Caco-2 (cell line): ENCODE results near the gene ZNF350. TPM values are rescaled to one million over a fixed set of nuclear protein-coding genes. Genes with fewer than 3 reads are reported as not detected.

ENCODE experiments used
- BruUV-seq: library from RNA; stranded (reverse); fragments of 400-500 nt; replicated peaks from 2 replicates; lab custom pipeline; 2021; lab: Mats Ljungman, UMichigan
- CTCF ChIA-PET: fragments of 300-600 bp; sonication (Branson Sonifier 250); formaldehyde crosslinking; loops from one replicate; lab custom pipeline; 2022; ENCODE audit warnings: antibody characterized with exemption; lab: Charles Lee
- POLR2A ChIA-PET: fragments of 300-600 bp; sonication (Branson Sonifier 250); formaldehyde crosslinking; loops from one replicate; lab custom pipeline; 2022; ENCODE audit warnings: antibody characterized with exemption; lab: Charles Lee
- DNase-seq, 2 experiments: peaks; one replicate each; pipeline versions ENCODE4 v3.0.0 to v3.0.0-alpha.2; 2020 to 2022
- H3K27me3 ChIP-seq: replicated peaks from 2 replicates; pipeline ENCODE4 v1.6.0; 2011; ENCODE audit warnings: low read length; ENCODE audit not compliant: control insufficient read depth, insufficient read depth
- H3K36me3 ChIP-seq: 2 replicates; pipeline ENCODE4 v1.5.1; 2011; ENCODE audit warnings: low read length; ENCODE audit not compliant: control insufficient read depth, insufficient read depth
- H3K4me1 ChIP-seq: fragments of 250-450 bp; sonication (Bioruptor Pico); 2 replicates; pipeline ENCODE4 v1.5.1; 2020; ENCODE audit warnings: mild to moderate bottlenecking
- H3K4me3 ChIP-seq: 2 replicates; pipeline ENCODE4 v1.5.1; 2011; ENCODE audit warnings: low read depth, mild to moderate bottlenecking, control low read depth, low read length
- H3K9me3 ChIP-seq: fragments of 250-450 bp; sonication (Bioruptor Pico); 2 replicates; pipeline ENCODE4 v1.5.1; 2020; ENCODE audit warnings: mild to moderate bottlenecking, moderate library complexity
- H3K27ac Mint-ChIP-seq: one replicate; pipeline ENCODE4 v1.8.0; 2022; ENCODE audit warnings: mixed read lengths; ENCODE audit not compliant: unreplicated experiment
- H3K27me3 Mint-ChIP-seq: one replicate; pipeline ENCODE4 v1.8.0; 2022; ENCODE audit warnings: mixed read lengths; ENCODE audit not compliant: insufficient read depth, unreplicated experiment
- H3K36me3 Mint-ChIP-seq: one replicate; pipeline ENCODE4 v1.8.0; 2022; ENCODE audit warnings: mild to moderate bottlenecking, mixed read lengths; ENCODE audit not compliant: insufficient read depth, unreplicated experiment
- H3K4me1 Mint-ChIP-seq: one replicate; pipeline ENCODE4 v1.8.0; 2022; ENCODE audit warnings: low read depth, mixed read lengths; ENCODE audit not compliant: unreplicated experiment
- H3K4me3 Mint-ChIP-seq: one replicate; pipeline ENCODE4 v1.8.0; 2022; ENCODE audit warnings: mild to moderate bottlenecking, moderate library complexity, mixed read lengths; ENCODE audit not compliant: unreplicated experiment
- H3K9me3 Mint-ChIP-seq: one replicate; pipeline ENCODE4 v1.8.0; 2022; ENCODE audit warnings: mixed read lengths; ENCODE audit not compliant: unreplicated experiment
- intact Hi-C: fragments of 100-400 bp; cut with micrococcal nuclease; formaldehyde crosslinking; loops from one replicate; pipeline ENCODE4 v1.10.0; 2022; ENCODE audit not compliant: unreplicated experiment
- total RNA-seq: library from RNA; stranded (reverse); gene quantifications from 2 replicates; pipeline ENCODE4 v1.2.3, GENCODE V29; 2022
- TF ChIP-seq, protein P1 (sequence below), 2 experiments: fragments of 200-600 bp in 1 of 2; IDR thresholded peaks; 1 replicate in 1 of 2; 2 replicates in 1 of 2; pipeline versions ENCODE4 v1.5.1 to v1.8.0; 2011 to 2022; ENCODE audit warnings: antibody characterized with exemption in 1 of 2, control low read depth in 1 of 2, inconsistent platforms in 1 of 2, low read depth in 1 of 2, low read length in 1 of 2, mild to moderate bottlenecking in 1 of 2, moderate library complexity in 1 of 2; ENCODE audit not compliant: insufficient read depth in 1 of 2, severe bottlenecking in 1 of 2, unreplicated experiment in 1 of 2

Gene ZNF350
- total RNA-seq, 1 experiment from 2014 or later, result 2.5 TPM

DNA sequence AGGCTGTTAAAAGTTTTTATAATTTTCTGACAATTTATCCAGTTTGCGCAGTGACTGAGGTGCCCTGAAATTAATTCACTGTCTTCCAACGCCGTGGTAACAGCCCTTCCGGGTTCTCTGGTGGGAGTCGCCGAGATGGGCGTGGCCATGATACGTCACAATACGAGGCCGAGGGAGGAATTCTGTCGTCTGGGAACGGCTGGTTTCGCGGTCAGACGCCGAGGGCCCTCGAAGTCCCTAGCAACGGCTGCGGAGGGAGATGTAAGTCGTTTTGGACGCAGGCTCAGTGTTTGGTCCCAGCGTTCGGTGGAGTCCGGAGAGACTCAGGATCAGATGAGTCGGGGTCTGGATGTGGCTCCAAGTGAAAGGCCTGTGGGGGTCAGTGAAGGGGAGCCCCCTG is 37.7 kb downstream of the ZNF350 start:
- H3K4me3 Mint-ChIP-seq, result no peak overlapping the region
- H3K27me3 Mint-ChIP-seq, result no peaks in the 10 kb centered on the region
- Histone ChIP-seq H3K27me3 (no peaks in the 10 kb centered on the region), H3K4me1 (no peaks in the 10 kb centered on the region), H3K36me3 (no peaks in the 10 kb centered on the region), H3K9me3 (peaks cover 34% of the 10 kb centered on the region), H3K4me3 (no peak overlapping the region)
- peaks cover 72% of the 10 kb centered on the region for H3K9me3 Mint-ChIP-seq
- ChIA-PET CTCF (no interaction called here), POLR2A (no interaction called here)
- H3K36me3 Mint-ChIP-seq, result no peaks in the 10 kb centered on the region
- intact Hi-C loops, result no loop called here
- no peaks in the 10 kb centered on the region for H3K4me1 Mint-ChIP-seq
- H3K27ac Mint-ChIP-seq, result no peak overlapping the region
- TF ChIP-seq, protein P1, sequence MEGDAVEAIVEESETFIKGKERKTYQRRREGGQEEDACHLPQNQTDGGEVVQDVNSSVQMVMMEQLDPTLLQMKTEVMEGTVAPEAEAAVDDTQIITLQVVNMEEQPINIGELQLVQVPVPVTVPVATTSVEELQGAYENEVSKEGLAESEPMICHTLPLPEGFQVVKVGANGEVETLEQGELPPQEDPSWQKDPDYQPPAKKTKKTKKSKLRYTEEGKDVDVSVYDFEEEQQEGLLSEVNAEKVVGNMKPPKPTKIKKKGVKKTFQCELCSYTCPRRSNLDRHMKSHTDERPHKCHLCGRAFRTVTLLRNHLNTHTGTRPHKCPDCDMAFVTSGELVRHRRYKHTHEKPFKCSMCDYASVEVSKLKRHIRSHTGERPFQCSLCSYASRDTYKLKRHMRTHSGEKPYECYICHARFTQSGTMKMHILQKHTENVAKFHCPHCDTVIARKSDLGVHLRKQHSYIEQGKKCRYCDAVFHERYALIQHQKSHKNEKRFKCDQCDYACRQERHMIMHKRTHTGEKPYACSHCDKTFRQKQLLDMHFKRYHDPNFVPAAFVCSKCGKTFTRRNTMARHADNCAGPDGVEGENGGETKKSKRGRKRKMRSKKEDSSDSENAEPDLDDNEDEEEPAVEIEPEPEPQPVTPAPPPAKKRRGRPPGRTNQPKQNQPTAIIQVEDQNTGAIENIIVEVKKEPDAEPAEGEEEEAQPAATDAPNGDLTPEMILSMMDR (IDR thresholded peaks at IDR 0.05; ENCODE audit: insufficient read depth in 1 of 2, low read depth in 1 of 2, low read length in 1 of 2, severe bottlenecking in 1 of 2, unreplicated experiment in 1 of 2), result no peak
- no TSS peak for BruUV-seq
- DNase-seq, result no peak

DNA sequence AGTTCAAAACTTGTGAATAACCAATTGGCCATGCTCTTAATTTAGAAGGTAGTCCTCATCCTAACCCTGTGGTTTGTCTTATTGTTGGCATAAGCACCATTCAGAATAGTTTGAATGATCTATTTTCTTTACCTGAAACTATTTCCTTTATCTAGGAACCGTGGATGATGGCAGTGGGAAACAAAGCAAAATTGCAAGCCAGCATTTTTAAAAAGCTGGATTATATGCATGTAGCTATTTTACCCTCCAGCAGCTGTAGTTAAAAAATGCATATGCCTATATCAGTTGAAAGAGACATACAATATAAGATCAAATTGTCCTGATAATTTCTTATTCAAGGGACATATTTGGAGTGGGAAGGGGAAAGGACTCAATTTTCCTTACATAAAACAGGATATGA is 40.0 kb downstream of the ZNF350 start:
- no peaks in the 10 kb centered on the region for H3K4me1 Mint-ChIP-seq

DNA sequence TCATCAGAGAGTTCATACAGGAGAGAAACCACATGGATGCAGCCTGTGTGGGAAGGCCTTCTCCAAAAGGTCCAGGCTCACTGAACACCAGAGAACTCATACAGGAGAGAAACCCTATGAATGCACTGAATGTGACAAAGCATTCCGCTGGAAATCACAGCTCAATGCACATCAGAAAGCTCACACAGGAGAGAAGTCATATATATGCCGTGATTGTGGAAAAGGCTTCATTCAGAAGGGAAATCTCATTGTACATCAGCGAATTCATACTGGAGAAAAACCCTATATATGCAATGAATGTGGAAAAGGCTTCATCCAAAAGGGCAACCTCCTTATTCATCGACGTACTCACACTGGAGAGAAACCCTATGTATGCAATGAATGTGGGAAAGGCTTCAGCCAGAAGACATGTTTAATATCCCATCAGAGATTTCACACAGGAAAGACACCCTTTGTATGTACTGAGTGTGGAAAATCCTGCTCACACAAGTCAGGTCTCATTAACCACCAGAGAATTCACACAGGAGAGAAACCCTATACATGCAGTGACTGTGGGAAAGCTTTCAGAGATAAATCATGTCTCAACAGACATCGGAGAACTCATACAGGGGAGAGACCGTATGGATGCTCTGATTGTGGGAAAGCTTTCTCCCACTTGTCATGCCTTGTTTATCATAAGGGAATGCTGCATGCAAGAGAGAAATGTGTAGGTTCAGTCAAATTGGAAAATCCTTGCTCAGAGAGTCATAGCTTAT is 41.7 kb downstream of the ZNF350 start:
- Histone ChIP-seq H3K4me3 (no peak overlapping the region), H3K27me3 (no peaks in the 10 kb centered on the region), H3K36me3 (peaks cover 1% of the 10 kb centered on the region; the same call in 1 of the 2 replicates), H3K9me3 (peaks cover 37% of the 10 kb centered on the region), H3K4me1 (no peaks in the 10 kb centered on the region)
- Mint-ChIP-seq H3K27me3 (no peaks in the 10 kb centered on the region), H3K4me3 (no peak overlapping the region), H3K27ac (no peak overlapping the region), H3K9me3 (peaks cover 80% of the 10 kb centered on the region), H3K36me3 (peaks cover 17% of the 10 kb centered on the region), H3K4me1 (no peaks in the 10 kb centered on the region)
- no TSS peak for BruUV-seq
- intact Hi-C loops, result no loop called here
- no peak for DNase-seq
- TF ChIP-seq, protein P1 (IDR thresholded peaks at IDR 0.05; ENCODE audit: insufficient read depth in 1 of 2, low read depth in 1 of 2, low read length in 1 of 2, severe bottlenecking in 1 of 2, unreplicated experiment in 1 of 2), result no peak
- CTCF ChIA-PET, result no interaction called here
- POLR2A ChIA-PET, result no interaction called here

More for the DNA sequence above, 40.0 kb downstream of the ZNF350 start:
- no peaks in the 10 kb centered on the region for H3K27me3 ChIP-seq
- no peaks in the 10 kb centered on the region for H3K4me1 ChIP-seq
- no peaks in the 10 kb centered on the region for H3K36me3 ChIP-seq
- Mint-ChIP-seq H3K27me3 (no peaks in the 10 kb centered on the region), H3K4me3 (no peak overlapping the region), H3K27ac (no peak overlapping the region), H3K9me3 (peaks cover 79% of the 10 kb centered on the region), H3K36me3 (peaks cover 8% of the 10 kb centered on the region)
- intact Hi-C loops, result no loop called here
- peaks cover 48% of the 10 kb centered on the region for H3K9me3 ChIP-seq
- TF ChIP-seq, protein P1 (IDR thresholded peaks at IDR 0.05; ENCODE audit: insufficient read depth in 1 of 2, low read depth in 1 of 2, low read length in 1 of 2, severe bottlenecking in 1 of 2, unreplicated experiment in 1 of 2), result no peak
- no peak overlapping the region for H3K4me3 ChIP-seq
- CTCF ChIA-PET, result no interaction called here
- no TSS peak for BruUV-seq
- no peak for DNase-seq
- POLR2A ChIA-PET, result no interaction called here
